Loucy (cell line): ENCODE results near the gene TIMM44.

Experiments
- H2AFZ ChIP-seq: fragments of 200-600 bp; sonication (generic); 2 replicates; pipeline ENCODE4 v1.6.0; 2016; ENCODE audit warnings: antibody characterized with exemption, mild to moderate bottlenecking, low read length, moderate library complexity
- H3F3A ChIP-seq: fragments of 200-600 bp; 2 replicates; pipeline ENCODE4 v1.6.0; 2016; ENCODE audit warnings: antibody characterized with exemption, low read depth, mild to moderate bottlenecking
- H3K27me3 ChIP-seq: fragments of 200-600 bp; sonication (generic); 2 replicates; pipeline ENCODE4 v1.6.1; 2014; ENCODE audit warnings: low read length, mild to moderate bottlenecking; ENCODE audit not compliant: insufficient read depth, poor library complexity, severe bottlenecking
- H3K36me3 ChIP-seq: fragments of 200-600 bp; sonication (generic); 2 replicates; pipeline ENCODE4 v1.6.1; 2016; ENCODE audit warnings: low read length; ENCODE audit not compliant: insufficient read depth
- H3K4me1 ChIP-seq: fragments of 200-600 bp; sonication (generic); 2 replicates; pipeline ENCODE4 v1.5.1; 2014; ENCODE audit warnings: low read length, mild to moderate bottlenecking; ENCODE audit not compliant: insufficient read depth, poor library complexity, severe bottlenecking
- H3K4me2 ChIP-seq: fragments of 200-600 bp; sonication (generic); 2 replicates; pipeline ENCODE4 v1.6.0; 2014; ENCODE audit warnings: antibody characterized with exemption, low read length, low read depth, mild to moderate bottlenecking; ENCODE audit not compliant: poor library complexity, severe bottlenecking
- H3K4me3 ChIP-seq: fragments of 200-600 bp; sonication (generic); 2 replicates; pipeline ENCODE4 v1.5.1; 2014; ENCODE audit warnings: low read length, mild to moderate bottlenecking, mixed read lengths; ENCODE audit not compliant: poor library complexity, severe bottlenecking
- H3K79me2 ChIP-seq: fragments of 200-600 bp; sonication (generic); 2 replicates; pipeline ENCODE4 v1.6.1; 2014; ENCODE audit warnings: low read length; ENCODE audit not compliant: insufficient read depth
- H3K9ac ChIP-seq: fragments of 200-600 bp; sonication (generic); 2 replicates; pipeline ENCODE4 v1.6.0; 2014; ENCODE audit warnings: mild to moderate bottlenecking, low read depth, low read length, moderate library complexity; ENCODE audit not compliant: poor library complexity, severe bottlenecking
- H3K9me2 ChIP-seq: fragments of 200-600 bp; sonication (generic); replicated peaks from 2 replicates; pipeline ENCODE4 v1.6.1; 2016; ENCODE audit warnings: low read depth, low read length, mixed read lengths
- H3K9me3 ChIP-seq: fragments of 200-600 bp; sonication (generic); 2 replicates; pipeline ENCODE4 v1.6.1; 2014; ENCODE audit warnings: mild to moderate bottlenecking, antibody characterized with exemption, low read length, low read depth; ENCODE audit not compliant: insufficient read depth
- H4K20me1 ChIP-seq: fragments of 200-600 bp; sonication (generic); 2 replicates; pipeline ENCODE4 v1.6.0; 2014; ENCODE audit warnings: antibody characterized with exemption, low read length, mild to moderate bottlenecking; ENCODE audit not compliant: insufficient read depth, poor library complexity, severe bottlenecking
- CTCF ChIP-seq: fragments of 200-600 bp; sonication (generic); conservative IDR thresholded peaks from 2 replicates; pipeline ENCODE4 v1.5.1; 2014; ENCODE audit warnings: mild to moderate bottlenecking, antibody characterized with exemption, low read length
- EZH2phosphoT487 ChIP-seq: fragments of 200-600 bp; IDR thresholded peaks from 2 replicates; pipeline ENCODE4 v1.6.1; 2018; ENCODE audit warnings: antibody characterized with exemption, mild to moderate bottlenecking, moderate library complexity, borderline replicate concordance

TIMM44 gene

GRCh38 chr19:7965921-7966665 lies 22.6 kb upstream of the TIMM44 start:
- no peaks in the 10 kb centered on the region for H3K9me2 ChIP-seq
- H2AFZ ChIP-seq: no peak overlapping the region
- no peaks in the 10 kb centered on the region for H3K27me3 ChIP-seq
- H3K4me1 ChIP-seq: no peaks in the 10 kb centered on the region
- no peaks in the 10 kb centered on the region for H3K79me2 ChIP-seq
- no peaks in the 10 kb centered on the region for H3K9me3 ChIP-seq
- H4K20me1 ChIP-seq: peaks cover 18% of the 10 kb centered on the region
- H3K4me2 ChIP-seq: no peak overlapping the region
- peaks cover 95% of the 10 kb centered on the region; the same call in 1 of the 2 replicates for H3K36me3 ChIP-seq
- no peak overlapping the region for H3K4me3 ChIP-seq
- H3K9ac ChIP-seq: no peak overlapping the region
- no peaks in the 10 kb centered on the region for H3F3A ChIP-seq
- TF ChIP-seq CTCF (no peak), EZH2phosphoT487 (no peak)

GRCh38 chr19:7965259-7965841 lies 21.9 kb upstream of the TIMM44 start:
- TF ChIP-seq EZH2phosphoT487: no peak
- no peak for TF ChIP-seq CTCF
- H3K27me3 ChIP-seq: no peaks in the 10 kb centered on the region

GRCh38 chr19:7963566-7963965 lies 20.1 kb upstream of the TIMM44 start:
- no peak overlapping the region for H3K9ac ChIP-seq
- H3K9me2 ChIP-seq: no peaks in the 10 kb centered on the region
- no peaks in the 10 kb centered on the region for H3K79me2 ChIP-seq
- H3K27me3 ChIP-seq: no peaks in the 10 kb centered on the region
- H3K4me3 ChIP-seq: no peak overlapping the region
- no peaks in the 10 kb centered on the region for H3K4me1 ChIP-seq
- no peak overlapping the region for H2AFZ ChIP-seq
- peaks cover 4% of the 10 kb centered on the region for H4K20me1 ChIP-seq
- H3K4me2 ChIP-seq: no peak overlapping the region
- H3F3A ChIP-seq: no peaks in the 10 kb centered on the region
- peaks cover 90% of the 10 kb centered on the region; the same call in 1 of the 2 replicates for H3K36me3 ChIP-seq
- no peaks in the 10 kb centered on the region for H3K9me3 ChIP-seq
- no peak for TF ChIP-seq CTCF
- no peak for TF ChIP-seq EZH2phosphoT487

More at GRCh38 chr19:7965259-7965841, 21.9 kb upstream of the TIMM44 start:
- Histone ChIP-seq H2AFZ (no peak overlapping the region), H3K4me2 (no peak overlapping the region), H3K79me2 (no peaks in the 10 kb centered on the region), H3K4me3 (no peak overlapping the region), H3K9ac (no peak overlapping the region), H3F3A (no peaks in the 10 kb centered on the region), H3K9me2 (no peaks in the 10 kb centered on the region), H4K20me1 (peaks cover 11% of the 10 kb centered on the region), H3K9me3 (no peaks in the 10 kb centered on the region), H3K4me1 (no peaks in the 10 kb centered on the region), H3K36me3 (peaks cover 95% of the 10 kb centered on the region; the same call in 1 of the 2 replicates)
